Smooth muscle cell (in vitro differentiated cells): ENCODE data around the gene XPO5. TPM values are rescaled to one million over a fixed set of nuclear protein-coding genes. Genes with fewer than 3 reads are reported as not detected.
A peak's percentile ranks its signal among the peaks of the same experiment; 100 is the strongest.

Experiments
- DNase-seq: peaks from one replicate; lab custom pipeline; 2025; ENCODE audit not compliant: unreplicated experiment; lab: John Stamatoyannopoulos, UW
- H2AFZ ChIP-seq: fragments of 200-600 bp; sonication (generic); 2 replicates; pipeline ENCODE4 v1.6.0; 2016; ENCODE audit warnings: antibody characterized with exemption, low read depth, mild to moderate bottlenecking
- H3F3A ChIP-seq: fragments of 200-600 bp; sonication (generic); 2 replicates; pipeline ENCODE4 v1.6.0; 2017; ENCODE audit warnings: antibody characterized with exemption, low read depth
- H3K27ac ChIP-seq: fragments of 200-600 bp; sonication (generic); 2 replicates; pipeline ENCODE4 v1.5.1; 2016; ENCODE audit warnings: low read depth, mild to moderate bottlenecking
- H3K27me3 ChIP-seq: fragments of 200-600 bp; sonication (generic); 2 replicates; pipeline ENCODE4 v1.6.1; 2016; ENCODE audit warnings: low read depth, mild to moderate bottlenecking
- H3K36me3 ChIP-seq: fragments of 200-600 bp; sonication (generic); 2 replicates; pipeline ENCODE4 v1.5.1; 2016; ENCODE audit warnings: low read depth
- H3K4me1 ChIP-seq: fragments of 200-600 bp; sonication (generic); 2 replicates; pipeline ENCODE4 v1.5.1; 2016; ENCODE audit warnings: low read depth
- H3K4me2 ChIP-seq: fragments of 200-600 bp; sonication (generic); 2 replicates; pipeline ENCODE4 v1.6.0; 2016; ENCODE audit warnings: mild to moderate bottlenecking
- H3K4me3 ChIP-seq: fragments of 200-600 bp; sonication (generic); 2 replicates; pipeline ENCODE4 v1.5.1; 2016; ENCODE audit warnings: mild to moderate bottlenecking
- H3K79me2 ChIP-seq: fragments of 200-600 bp; sonication (generic); 2 replicates; pipeline ENCODE4 v1.6.0; 2016; ENCODE audit warnings: low read depth, mild to moderate bottlenecking
- H3K9ac ChIP-seq: fragments of 200-600 bp; sonication (generic); 2 replicates; pipeline ENCODE4 v1.6.0; 2016; ENCODE audit warnings: low read depth
- H3K9me3 ChIP-seq: fragments of 200-600 bp; sonication (generic); replicated peaks from 2 replicates; pipeline ENCODE4 v1.5.1; 2016; ENCODE audit warnings: low read depth
- H4K20me1 ChIP-seq: fragments of 200-600 bp; sonication (generic); 2 replicates; pipeline ENCODE4 v1.6.0; 2016; ENCODE audit warnings: low read depth
- WGBS: methylation state at CpG from one replicate; pipeline ENCODE4 v1.1.7; 2016; ENCODE audit warnings: low lambda C conversion rate; 5-methylcytosine and 5-hydroxymethylcytosine counted together
- polyA plus RNA-seq: library from polyadenylated mRNA; unstranded; fragments of >200 nt; fragmentation: Nextera tagmentation; extraction: Ambion mirVana; gene quantifications from 2 replicates; pipeline ENCODE4 v1.2.1, GENCODE V29; 2016
- total RNA-seq: library from RNA; depleted of rRNA; stranded (reverse); fragments of >200 nt; gene quantifications from 2 replicates; pipeline ENCODE4 v1.2.3, GENCODE V29; 2014
- TF ChIP-seq, protein P1 (sequence below): fragments of 200-600 bp; sonication (generic); IDR thresholded peaks from 2 replicates; pipeline ENCODE4 v1.5.1; 2017; ENCODE audit warnings: borderline replicate concordance, mild to moderate bottlenecking, antibody characterized with exemption; ENCODE audit not compliant: insufficient read depth, poor library complexity, severe bottlenecking

The XPO5 gene
- total and polyA plus RNA-seq, 2 experiments from 2014 or later: 11.7 to 31.9 TPM

DNA sequence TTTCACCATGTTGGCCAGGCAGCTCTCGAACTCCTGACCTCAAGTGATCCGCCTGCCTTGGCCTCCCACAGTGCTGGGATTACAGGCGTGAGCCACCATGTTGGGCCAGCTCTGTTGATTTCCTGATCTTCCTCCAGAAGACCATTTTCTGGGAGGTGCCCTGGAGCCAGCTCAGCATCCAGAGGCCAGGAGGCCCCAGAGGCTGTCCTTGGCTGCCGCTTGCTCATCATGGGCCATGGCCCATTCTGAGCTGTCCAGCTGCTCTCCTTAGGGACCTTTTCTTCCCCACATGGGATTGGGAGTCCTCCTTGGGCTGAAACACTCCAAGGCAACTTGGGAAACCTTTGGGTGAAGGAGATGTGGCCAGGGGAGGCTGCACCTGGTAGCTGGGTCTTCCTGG is 81.1 kb downstream of the XPO5 start:
- Histone ChIP-seq H3F3A (no peaks in the 10 kb centered on the region), H4K20me1 (no peaks in the 10 kb centered on the region), H3K27ac (no peak overlapping the region), H3K4me2 (no peak overlapping the region), H3K4me3 (no peak overlapping the region), H3K79me2 (peaks cover 7% of the 10 kb centered on the region), H3K9ac (no peak overlapping the region), H3K27me3 (no peaks in the 10 kb centered on the region), H3K9me3 (no peaks in the 10 kb centered on the region), H3K36me3 (no peaks in the 10 kb centered on the region), H2AFZ (no peak overlapping the region), H3K4me1 (peaks cover 23% of the 10 kb centered on the region)
- WGBS: 94% methylated on average over 4 of the region's 4 CpGs
- no peak for DNase-seq
- TF ChIP-seq, protein P1, sequence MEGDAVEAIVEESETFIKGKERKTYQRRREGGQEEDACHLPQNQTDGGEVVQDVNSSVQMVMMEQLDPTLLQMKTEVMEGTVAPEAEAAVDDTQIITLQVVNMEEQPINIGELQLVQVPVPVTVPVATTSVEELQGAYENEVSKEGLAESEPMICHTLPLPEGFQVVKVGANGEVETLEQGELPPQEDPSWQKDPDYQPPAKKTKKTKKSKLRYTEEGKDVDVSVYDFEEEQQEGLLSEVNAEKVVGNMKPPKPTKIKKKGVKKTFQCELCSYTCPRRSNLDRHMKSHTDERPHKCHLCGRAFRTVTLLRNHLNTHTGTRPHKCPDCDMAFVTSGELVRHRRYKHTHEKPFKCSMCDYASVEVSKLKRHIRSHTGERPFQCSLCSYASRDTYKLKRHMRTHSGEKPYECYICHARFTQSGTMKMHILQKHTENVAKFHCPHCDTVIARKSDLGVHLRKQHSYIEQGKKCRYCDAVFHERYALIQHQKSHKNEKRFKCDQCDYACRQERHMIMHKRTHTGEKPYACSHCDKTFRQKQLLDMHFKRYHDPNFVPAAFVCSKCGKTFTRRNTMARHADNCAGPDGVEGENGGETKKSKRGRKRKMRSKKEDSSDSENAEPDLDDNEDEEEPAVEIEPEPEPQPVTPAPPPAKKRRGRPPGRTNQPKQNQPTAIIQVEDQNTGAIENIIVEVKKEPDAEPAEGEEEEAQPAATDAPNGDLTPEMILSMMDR: no peak

DNA sequence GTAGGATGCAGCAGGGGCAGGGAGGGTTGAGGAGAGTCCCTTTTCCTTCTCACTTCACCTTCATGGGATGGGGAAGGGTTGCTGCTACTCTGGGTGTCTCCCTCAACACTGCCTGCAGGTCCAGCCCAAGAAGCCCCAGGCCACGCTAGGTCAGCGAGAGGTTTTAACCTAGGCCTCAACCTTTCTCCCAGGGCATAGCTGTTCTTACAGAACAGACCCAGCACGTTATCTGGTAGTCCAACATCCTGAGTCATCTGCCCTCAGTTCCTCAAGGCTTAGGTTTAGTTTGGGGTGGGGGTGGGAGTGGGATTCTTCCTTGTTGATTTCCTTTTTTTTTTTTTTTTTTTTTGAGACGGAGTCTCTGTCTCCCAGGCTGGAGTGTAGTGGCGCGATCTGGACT is 81.5 kb downstream of the XPO5 start:
- Histone ChIP-seq H3K27ac (peak overlapping the region; percentile 15), H2AFZ (no peak overlapping the region), H3K4me1 (peaks cover 23% of the 10 kb centered on the region), H4K20me1 (no peaks in the 10 kb centered on the region), H3K4me3 (no peak overlapping the region), H3K79me2 (peaks cover 7% of the 10 kb centered on the region), H3K9ac (no peak overlapping the region), H3F3A (no peaks in the 10 kb centered on the region), H3K4me2 (no peak overlapping the region), H3K9me3 (no peaks in the 10 kb centered on the region), H3K36me3 (no peaks in the 10 kb centered on the region), H3K27me3 (no peaks in the 10 kb centered on the region)
- DNase-seq: no peak
- 71% methylated on average over 6 of the region's 6 CpGs for WGBS
- TF ChIP-seq, protein P1: no peak

DNA sequence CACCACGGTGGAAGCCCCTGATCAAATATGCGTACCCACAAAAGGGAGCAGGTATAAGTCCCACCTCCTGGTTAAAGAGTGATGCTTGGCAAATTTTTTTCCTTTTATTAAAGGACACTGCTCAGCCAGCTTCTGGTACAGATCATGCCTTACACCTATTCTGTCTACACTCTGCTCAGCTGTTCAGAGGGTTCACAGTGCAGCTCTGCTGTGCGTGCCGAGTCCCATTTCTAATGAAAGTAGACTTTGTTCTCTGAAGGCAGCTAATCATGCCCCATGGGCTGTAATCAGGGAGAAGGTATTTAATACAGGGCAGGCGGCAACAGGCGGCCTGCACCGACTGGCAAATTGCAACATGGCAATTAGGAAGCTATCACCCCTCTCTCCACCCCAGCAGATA is 82.0 kb downstream of the XPO5 start:
- Histone ChIP-seq H3F3A (no peaks in the 10 kb centered on the region), H3K4me2 (no peak overlapping the region)

DNA sequence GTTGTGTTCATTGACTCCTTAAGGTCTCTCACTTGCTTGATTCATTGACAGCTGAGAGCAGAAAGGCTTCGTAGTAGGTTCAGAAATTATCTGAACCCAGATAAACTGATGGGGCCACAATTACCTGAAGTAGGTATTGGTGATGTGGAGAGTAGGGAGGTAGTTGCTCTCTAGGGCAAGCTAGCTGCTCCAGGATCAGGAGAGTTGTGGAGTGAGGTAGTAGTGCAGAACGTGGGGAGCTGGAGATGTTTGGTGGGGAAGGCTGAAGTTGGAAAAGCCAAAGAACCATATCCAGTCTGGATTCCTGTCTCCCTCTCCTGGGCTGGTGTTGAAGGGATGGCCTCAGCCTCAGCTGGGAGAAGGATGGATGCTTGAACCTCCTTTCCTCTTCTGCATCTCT is 82.6 kb downstream of the XPO5 start:
- no peaks in the 10 kb centered on the region for H3F3A ChIP-seq
- no peak overlapping the region for H3K4me2 ChIP-seq
- WGBS: 73% methylated on average over 2 of the region's 2 CpGs
- H3K36me3 ChIP-seq: no peaks in the 10 kb centered on the region
- TF ChIP-seq, protein P1: no peak
- H3K4me3 ChIP-seq: no peak overlapping the region
- no peak for DNase-seq
- H3K27me3 ChIP-seq: no peaks in the 10 kb centered on the region
- H2AFZ ChIP-seq: no peak overlapping the region
- H3K79me2 ChIP-seq: peaks cover 13% of the 10 kb centered on the region
- H3K9ac ChIP-seq: no peak overlapping the region
- H3K9me3 ChIP-seq: no peaks in the 10 kb centered on the region
- H3K4me1 ChIP-seq: peaks cover 28% of the 10 kb centered on the region
- H4K20me1 ChIP-seq: no peaks in the 10 kb centered on the region
- H3K27ac ChIP-seq: no peak overlapping the region

More for the DNA sequence above, 82.0 kb downstream of the XPO5 start:
- WGBS: 78% methylated on average over 7 of the region's 7 CpGs
- no peaks in the 10 kb centered on the region for H3K36me3 ChIP-seq
- H3K9me3 ChIP-seq: no peaks in the 10 kb centered on the region
- no peak overlapping the region for H3K9ac ChIP-seq
- H3K27me3 ChIP-seq: no peaks in the 10 kb centered on the region
- TF ChIP-seq, protein P1: no peak
- H4K20me1 ChIP-seq: no peaks in the 10 kb centered on the region
- H3K27ac ChIP-seq: peak overlapping the region; percentile 15
- H2AFZ ChIP-seq: no peak overlapping the region
- DNase-seq: no peak
- peaks cover 28% of the 10 kb centered on the region for H3K4me1 ChIP-seq
- H3K79me2 ChIP-seq: peaks cover 7% of the 10 kb centered on the region
- no peak overlapping the region for H3K4me3 ChIP-seq
